ENCODE results near the gene CDC42BPA.
"Not testable (repeated sequence)": the region's sequence is repeated elsewhere in the genome, so short reads cannot be mapped to it uniquely, and the experiment has no call there.

Gene CDC42BPA

GRCh38 chr1:227210604-227211003, 107.7 kb downstream of the CDC42BPA start:
- DNase-seq (ENCODE audit: low read depth) = no peak

- no peak for DNase-seq (ENCODE audit: low read depth)
Measured at GRCh38 chr1:227197064-227197463, 121.2 kb downstream of the CDC42BPA start.

- no peak for DNase-seq (ENCODE audit: low read depth)
Measured at GRCh38 chr1:227192163-227192562, 126.1 kb downstream of the CDC42BPA start.

GRCh38 chr1:227191607-227192006, 126.7 kb downstream of the CDC42BPA start:
- no peak for DNase-seq (ENCODE audit: low read depth)

- DNase-seq (ENCODE audit: low read depth) = no peak
Measured at GRCh38 chr1:227190321-227190720, 128.0 kb downstream of the CDC42BPA start.

- DNase-seq (ENCODE audit: low read depth) = no peak
Measured at GRCh38 chr1:227185291-227185690, 133.0 kb downstream of the CDC42BPA start.

GRCh38 chr1:227182012-227182411, 136.3 kb downstream of the CDC42BPA start:
- DNase-seq (ENCODE audit: low read depth) = no peak

GRCh38 chr1:227175611-227176010, 142.7 kb downstream of the CDC42BPA start:
- DNase-seq (ENCODE audit: low read depth) = no peak

- no peak for DNase-seq (ENCODE audit: low read depth)
Measured at GRCh38 chr1:227174164-227174563, 144.1 kb downstream of the CDC42BPA start.

- no peak for DNase-seq (ENCODE audit: low read depth)
Measured at GRCh38 chr1:227170361-227171166, 147.7 kb downstream of the CDC42BPA start.

GRCh38 chr1:227169343-227169742, 148.9 kb downstream of the CDC42BPA start:
- DNase-seq (ENCODE audit: low read depth) = no peak

GRCh38 chr1:227167276-227168101, 150.8 kb downstream of the CDC42BPA start:
- DNase-seq (ENCODE audit: low read depth) = no peak

GRCh38 chr1:227166559-227166958, 151.7 kb downstream of the CDC42BPA start:
- no peak for DNase-seq (ENCODE audit: low read depth)

- no peak for DNase-seq (ENCODE audit: low read depth)
Measured at GRCh38 chr1:227161470-227161869, 156.8 kb downstream of the CDC42BPA start.

GRCh38 chr1:227156520-227156919, 161.8 kb downstream of the CDC42BPA start:
- DNase-seq (ENCODE audit: low read depth) = no peak

GRCh38 chr1:227155688-227156087, 162.6 kb downstream of the CDC42BPA start:
- no peak for DNase-seq (ENCODE audit: low read depth)

- DNase-seq (ENCODE audit: low read depth) = no peak
Measured at GRCh38 chr1:227155004-227155403, 163.3 kb downstream of the CDC42BPA start.

GRCh38 chr1:227152525-227152924, 165.8 kb downstream of the CDC42BPA start:
- DNase-seq (ENCODE audit: low read depth) = no peak

GRCh38 chr1:227140376-227140775, 177.9 kb downstream of the CDC42BPA start:
- DNase-seq (ENCODE audit: low read depth) = no peak

- no peak for DNase-seq (ENCODE audit: low read depth)
Measured at GRCh38 chr1:227136210-227136820, 182.0 kb downstream of the CDC42BPA start.

GRCh38 chr1:227134686-227135314, 183.5 kb downstream of the CDC42BPA start:
- no peak for DNase-seq (ENCODE audit: low read depth)

GRCh38 chr1:227132695-227133094, 185.6 kb downstream of the CDC42BPA start:
- not testable (repeated sequence) for DNase-seq (ENCODE audit: low read depth)

Data from stimulated activated CD8-positive, alpha-beta memory T cell treated with anti-CD3 and anti-CD28 coated beads, Interleukin-15, amount 100 ng/mL, for 1 hour (primary cell).